PC-9 (cell line): ENCODE data around the gene PAIP2B.

Source experiments
- CTCF ChIP-seq: fragments of 200-600 bp; sonication (generic); conservative IDR thresholded peaks from 2 replicates; pipeline ENCODE4 v1.6.1; 2017; ENCODE audit warnings: mixed run types, antibody characterized with exemption, mild to moderate bottlenecking, moderate library complexity
- EZH2 ChIP-seq: fragments of 200-600 bp; sonication (generic); IDR thresholded peaks from 2 replicates; pipeline ENCODE4 v1.8.0; 2017; ENCODE audit warnings: antibody characterized with exemption, low read depth

- no peak for TF ChIP-seq CTCF
- no peak for TF ChIP-seq EZH2
Measured at GRCh38 chr2:71253476-71253875, 26.6 kb upstream of the PAIP2B start.
